Breast epithelium (tissue), 4 donors: ENCODE results near the gene HBQ1. TPM values are rescaled to one million over a fixed set of nuclear protein-coding genes. Genes with fewer than 3 reads are reported as not detected.

Experiments
- DNase-seq, 2 donors: peaks; one replicate each; pipeline ENCODE4 v3.0.0-alpha.2; 2019; ENCODE audit warnings: low spot score in 2 of 2
- H3K27ac ChIP-seq, 2 donors: fragments of 200-600 bp; sonication (generic) in 1 of 2; one replicate each; pipeline ENCODE4 v1.5.1; 2016 to 2019; ENCODE audit warnings: mild to moderate bottlenecking in 1 of 2
- H3K27me3 ChIP-seq, 2 donors: fragments of 200-600 bp; sonication (generic) in 1 of 2; one replicate each; pipeline versions ENCODE4 v1.5.1 to v1.6.0; 2017 to 2019; ENCODE audit warnings: control low read depth in 1 of 2, mild to moderate bottlenecking in 1 of 2
- H3K36me3 ChIP-seq: fragments of 200-600 bp; one replicate; pipeline ENCODE4 v1.5.1; 2019
- H3K4me1 ChIP-seq, 2 donors: fragments of 200-600 bp; sonication (generic); one replicate each; pipeline ENCODE4 v1.5.1; 2016 to 2019; ENCODE audit warnings: control low read depth in 1 of 2
- H3K4me3 ChIP-seq, 3 donors: fragments of 200-600 bp; sonication (generic); 1 replicate in 2 of 3; 2 replicates in 1 of 3; pipeline ENCODE4 v1.5.1; 2016 to 2019; ENCODE audit warnings: mild to moderate bottlenecking in 3 of 3, moderate library complexity in 2 of 3
- H3K9me3 ChIP-seq, 2 donors: fragments of 200-600 bp; sonication (generic) in 1 of 2; one replicate each; pipeline ENCODE4 v1.5.1; 2016 to 2019; ENCODE audit warnings: control low read depth in 1 of 2
- POLR2A ChIP-seq: fragments of 450-650 bp; IDR thresholded peaks from one replicate; pipeline ENCODE4 v1.6.1; 2016; ENCODE audit warnings: antibody characterized with exemption, mild to moderate bottlenecking, moderate library complexity
- POLR2AphosphoS5 ChIP-seq, 3 donors: sonication (generic); formaldehyde crosslinking; IDR thresholded peaks; one replicate each; pipeline ENCODE4 v1.6.1; 2017; ENCODE audit warnings: antibody characterized with exemption in 3 of 3
- intact Hi-C: fragments of 100-400 bp; cut with DNase I; formaldehyde crosslinking; loops from one replicate; pipeline ENCODE4 v1.15.1; 2023; ENCODE audit warnings: low total_unique reads
- total RNA-seq, 3 donors: library from RNA; depleted of rRNA; stranded (reverse); fragments of >200 nt; gene quantifications; one replicate each; pipeline ENCODE4 v1.1.0, GENCODE V29; 2016
- TF ChIP-seq, protein P1 (sequence below), 3 donors: fragments of 450-650 bp; IDR thresholded peaks; one replicate each; pipeline ENCODE4 v1.5.1; 2016 to 2017; ENCODE audit warnings: antibody characterized with exemption in 3 of 3, mild to moderate bottlenecking in 3 of 3, moderate library complexity in 3 of 3

HBQ1 gene
- total RNA-seq, 3 donors from 2014 or later: not detected

- intact Hi-C loops: no loop called here
- DNase-seq: no peak
- H3K27ac ChIP-seq: no peak overlapping the region
- TF ChIP-seq POLR2A (no peak), POLR2AphosphoS5 (IDR thresholded peaks at IDR 0.05) (no peak)
- TF ChIP-seq, protein P1, sequence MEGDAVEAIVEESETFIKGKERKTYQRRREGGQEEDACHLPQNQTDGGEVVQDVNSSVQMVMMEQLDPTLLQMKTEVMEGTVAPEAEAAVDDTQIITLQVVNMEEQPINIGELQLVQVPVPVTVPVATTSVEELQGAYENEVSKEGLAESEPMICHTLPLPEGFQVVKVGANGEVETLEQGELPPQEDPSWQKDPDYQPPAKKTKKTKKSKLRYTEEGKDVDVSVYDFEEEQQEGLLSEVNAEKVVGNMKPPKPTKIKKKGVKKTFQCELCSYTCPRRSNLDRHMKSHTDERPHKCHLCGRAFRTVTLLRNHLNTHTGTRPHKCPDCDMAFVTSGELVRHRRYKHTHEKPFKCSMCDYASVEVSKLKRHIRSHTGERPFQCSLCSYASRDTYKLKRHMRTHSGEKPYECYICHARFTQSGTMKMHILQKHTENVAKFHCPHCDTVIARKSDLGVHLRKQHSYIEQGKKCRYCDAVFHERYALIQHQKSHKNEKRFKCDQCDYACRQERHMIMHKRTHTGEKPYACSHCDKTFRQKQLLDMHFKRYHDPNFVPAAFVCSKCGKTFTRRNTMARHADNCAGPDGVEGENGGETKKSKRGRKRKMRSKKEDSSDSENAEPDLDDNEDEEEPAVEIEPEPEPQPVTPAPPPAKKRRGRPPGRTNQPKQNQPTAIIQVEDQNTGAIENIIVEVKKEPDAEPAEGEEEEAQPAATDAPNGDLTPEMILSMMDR (IDR thresholded peaks at IDR 0.05): no peak
- no peaks in the 10 kb centered on the region for H3K9me3 ChIP-seq
- H3K27me3 ChIP-seq: no peaks in the 10 kb centered on the region
- no peaks in the 10 kb centered on the region for H3K4me1 ChIP-seq
- H3K36me3 ChIP-seq: peaks cover 16% of the 10 kb centered on the region
- no peak overlapping the region for H3K4me3 ChIP-seq
These were observed 7.1 kb downstream of the HBQ1 start for GRCh38 chr16:187330-187729.

- TF ChIP-seq, protein P1 (IDR thresholded peaks at IDR 0.05): no peak
- no peak for TF ChIP-seq POLR2AphosphoS5 (IDR thresholded peaks at IDR 0.05)
- no peak for TF ChIP-seq POLR2A
- Histone ChIP-seq H3K27me3 (no peaks in the 10 kb centered on the region), H3K9me3 (no peaks in the 10 kb centered on the region), H3K27ac (no peak overlapping the region), H3K4me3 (no peak overlapping the region), H3K4me1 (no peaks in the 10 kb centered on the region), H3K36me3 (peaks cover 16% of the 10 kb centered on the region)
- intact Hi-C loops: no loop called here
- no peak for DNase-seq
These were observed 8.4 kb downstream of the HBQ1 start for GRCh38 chr16:188674-189073.

DNA sequence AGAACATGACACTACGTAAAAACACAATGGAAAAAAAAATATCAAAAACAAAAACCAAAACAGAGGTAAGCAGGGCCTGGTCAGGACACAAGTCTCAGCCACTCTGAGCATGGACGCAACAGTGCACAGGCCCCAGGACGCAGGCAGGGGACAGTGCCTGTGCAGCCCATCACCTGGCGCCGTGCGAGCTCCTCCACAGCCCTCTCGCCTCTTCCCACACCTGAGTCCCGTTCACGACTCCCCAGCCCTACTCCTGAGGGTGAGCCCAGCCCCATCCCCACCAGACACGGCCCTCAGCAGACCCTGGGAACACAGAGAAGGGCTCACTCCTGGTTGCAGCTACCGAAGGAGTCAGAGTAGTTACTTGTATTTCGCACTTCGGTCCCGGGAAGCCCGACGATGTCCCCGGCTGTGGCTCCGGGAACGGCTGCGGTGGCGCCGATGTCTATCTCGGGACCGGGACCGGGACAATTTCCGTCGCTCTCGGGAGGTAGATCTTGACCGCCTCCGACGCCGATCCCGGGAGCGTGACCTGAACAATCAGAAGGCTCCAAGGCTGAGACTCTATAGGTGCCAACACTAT is 9.4 kb downstream of the HBQ1 start:
- intact Hi-C loops: no loop called here
- Histone ChIP-seq H3K4me1 (no peaks in the 10 kb centered on the region), H3K36me3 (peaks cover 16% of the 10 kb centered on the region), H3K27ac (no peak overlapping the region), H3K4me3 (no peak overlapping the region), H3K9me3 (no peaks in the 10 kb centered on the region), H3K27me3 (no peaks in the 10 kb centered on the region)
- TF ChIP-seq, protein P1 (IDR thresholded peaks at IDR 0.05): no peak
- no peak for TF ChIP-seq POLR2AphosphoS5 (IDR thresholded peaks at IDR 0.05)
- TF ChIP-seq POLR2A: no peak
- no peak for DNase-seq

DNA sequence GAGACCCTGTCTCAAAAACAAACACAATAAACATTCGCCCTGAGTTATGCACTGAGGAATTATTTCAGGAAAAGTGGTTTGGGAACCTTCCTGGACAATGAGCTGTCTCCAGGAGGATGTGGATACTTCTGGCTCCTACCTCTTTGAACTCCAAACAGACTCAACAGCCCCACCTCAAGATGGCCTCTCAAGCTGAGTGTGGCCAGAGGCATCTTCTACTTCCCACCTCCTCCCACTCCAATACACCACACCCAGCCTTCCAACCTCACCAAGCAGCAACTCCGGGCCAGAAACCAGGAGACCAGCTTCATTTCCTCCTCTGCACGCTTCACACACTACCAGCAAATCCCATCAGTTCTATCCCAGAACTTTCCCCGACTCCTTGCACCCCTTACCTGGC is 11.6 kb downstream of the HBQ1 start:
- Histone ChIP-seq H3K4me3 (no peak overlapping the region), H3K4me1 (no peaks in the 10 kb centered on the region), H3K9me3 (no peaks in the 10 kb centered on the region), H3K27ac (no peak overlapping the region), H3K36me3 (peaks cover 16% of the 10 kb centered on the region), H3K27me3 (no peaks in the 10 kb centered on the region)
- DNase-seq: no peak
- intact Hi-C loops: no loop called here
- TF ChIP-seq, protein P1 (IDR thresholded peaks at IDR 0.05): no peak
- no peak for TF ChIP-seq POLR2AphosphoS5 (IDR thresholded peaks at IDR 0.05)
- TF ChIP-seq POLR2A: no peak

DNA sequence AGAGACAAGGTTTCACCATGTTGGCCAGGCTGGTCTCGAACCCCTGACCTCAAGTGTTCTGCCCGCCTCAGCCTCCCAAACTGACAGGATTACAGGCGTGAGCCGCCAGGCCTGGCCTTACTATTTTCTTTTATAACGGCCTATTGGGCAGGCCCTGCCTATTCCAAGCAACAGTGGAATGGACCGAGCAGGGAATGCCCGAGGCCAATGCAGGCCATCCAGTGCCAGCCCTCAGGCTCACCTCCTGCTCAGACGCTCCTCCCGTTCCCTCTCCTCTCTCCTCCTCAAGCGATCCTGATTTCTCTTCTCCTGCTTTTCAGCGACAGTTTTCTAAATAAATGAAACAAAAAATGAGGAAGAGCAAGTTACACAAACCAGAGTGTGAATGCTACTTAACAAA is 12.4 kb downstream of the HBQ1 start:
- intact Hi-C loops: no loop called here
- H3K9me3 ChIP-seq: no peaks in the 10 kb centered on the region
- H3K27me3 ChIP-seq: no peaks in the 10 kb centered on the region
- no peak overlapping the region for H3K4me3 ChIP-seq
- H3K27ac ChIP-seq: no peak overlapping the region
- TF ChIP-seq, protein P1 (IDR thresholded peaks at IDR 0.05): no peak
- no peak for TF ChIP-seq POLR2AphosphoS5 (IDR thresholded peaks at IDR 0.05)
- no peak for TF ChIP-seq POLR2A
- H3K36me3 ChIP-seq: peaks cover 20% of the 10 kb centered on the region
- H3K4me1 ChIP-seq: no peaks in the 10 kb centered on the region
- no peak for DNase-seq
